Endothelial cell of umbilical vein (primary cell): ENCODE measurements around the gene SHISA5. TPM values are rescaled to one million over a fixed set of nuclear protein-coding genes. Genes with fewer than 3 reads are reported as not detected.
A peak's percentile ranks its signal among the peaks of the same experiment; 100 is the strongest.

Source experiments
- BruUV-seq: library from RNA; stranded (reverse); fragments of 400-500 nt; replicated peaks from 2 replicates; lab custom pipeline; 2021; lab: Mats Ljungman, UMichigan
- CTCF ChIA-PET: fragments of 300-600, 350-600 bp; sonication (Branson Sonifier 250); formaldehyde crosslinking; loops from one replicate; lab custom pipeline; 2021; ENCODE audit warnings: antibody characterized with exemption, inconsistent platforms; lab: Charles Lee
- POLR2A ChIA-PET: fragments of 300-600, 350-600 bp; sonication (Branson Sonifier 250); formaldehyde crosslinking; loops from one replicate; lab custom pipeline; 2021; ENCODE audit warnings: antibody characterized with exemption, inconsistent platforms; lab: Charles Lee
- DNase-seq: peaks from one replicate; pipeline ENCODE4 v3.0.0-alpha.2; 2011; ENCODE audit warnings: low read depth, low spot score
- FAIRE-seq: peaks from 2 replicates; lab custom pipeline; 2011; peaks lifted over from hg19 to GRCh38; lab: Jason Lieb, UNC
- H2AFZ ChIP-seq: 2 replicates; pipeline ENCODE4 v1.6.0; 2012; ENCODE audit warnings: low read depth, low read length, control low read depth, inconsistent platforms
- H3K27ac ChIP-seq: 2 replicates; pipeline ENCODE4 v1.5.1; 2011; ENCODE audit warnings: low read depth, mild to moderate bottlenecking, control low read depth, low read length, moderate library complexity; ENCODE audit not compliant: insufficient read depth
- H3K27me3 ChIP-seq, 2 experiments: 2 replicates each; pipeline versions ENCODE4 v1.6.0 to v1.6.1; 2011; ENCODE audit warnings: low read length in 2 of 2, mixed read lengths in 1 of 2; ENCODE audit not compliant: control insufficient read depth in 2 of 2, insufficient read depth in 2 of 2
- H3K36me3 ChIP-seq, 2 experiments: 2 replicates in 1 of 2; 3 replicates in 1 of 2; pipeline ENCODE4 v1.5.1; 2011; ENCODE audit warnings: low read length in 2 of 2, mild to moderate bottlenecking in 1 of 2, moderate library complexity in 1 of 2; ENCODE audit not compliant: control insufficient read depth in 2 of 2, insufficient read depth in 2 of 2; ENCODE audit errors: extremely low read depth in 1 of 2
- H3K4me1 ChIP-seq: 3 replicates; pipeline ENCODE4 v1.5.1; 2011; ENCODE audit warnings: mild to moderate bottlenecking, low read length; ENCODE audit not compliant: control insufficient read depth, insufficient read depth; ENCODE audit errors: extremely low read depth
- H3K4me2 ChIP-seq: 2 replicates; pipeline ENCODE4 v1.6.1; 2011; ENCODE audit warnings: low read length, control low read depth, mixed read lengths; ENCODE audit not compliant: insufficient read depth
- H3K4me3 ChIP-seq, 3 experiments: fragments of 200-600 bp in 1 of 3; sonication (generic), shearing (Covaris generic) in 1 of 3; replicated peaks in 1 of 3; 2 replicates each; pipeline ENCODE4 v1.5.1; 2011 to 2016; ENCODE audit warnings: control low read depth in 3 of 3, low read length in 3 of 3, mild to moderate bottlenecking in 2 of 3, inconsistent platforms in 1 of 3, low read depth in 1 of 3, moderate library complexity in 1 of 3; ENCODE audit not compliant: insufficient read depth in 1 of 3
- H3K79me2 ChIP-seq: 2 replicates; pipeline ENCODE4 v1.6.0; 2012; ENCODE audit warnings: low read length, inconsistent platforms; ENCODE audit not compliant: control insufficient read depth, insufficient read depth
- H3K9ac ChIP-seq: replicated peaks from 2 replicates; pipeline ENCODE3; 2011; ENCODE audit warnings: low read length, control low read depth; ENCODE audit not compliant: insufficient read depth; ENCODE audit errors: extremely low read depth
- H3K9me1 ChIP-seq: replicated peaks from 3 replicates; pipeline ENCODE4 v1.6.0; 2011; ENCODE audit warnings: mild to moderate bottlenecking, low read length; ENCODE audit not compliant: control insufficient read depth, insufficient read depth; ENCODE audit errors: extremely low read depth
- H3K9me3 ChIP-seq: replicated peaks from 2 replicates; pipeline ENCODE4 v1.5.1; 2012; ENCODE audit warnings: low read length, inconsistent platforms; ENCODE audit not compliant: control insufficient read depth, insufficient read depth
- H4K20me1 ChIP-seq: replicated peaks from 2 replicates; pipeline ENCODE3; 2011; ENCODE audit warnings: mild to moderate bottlenecking, low read length; ENCODE audit not compliant: control insufficient read depth, insufficient read depth; ENCODE audit errors: extremely low read depth
- EZH2 ChIP-seq: IDR thresholded peaks from 2 replicates; pipeline ENCODE4 v1.6.1; 2012; ENCODE audit warnings: borderline replicate concordance, low read depth, mild to moderate bottlenecking, moderate library complexity, low read length, inconsistent platforms; ENCODE audit not compliant: severe bottlenecking
- FOS ChIP-seq: IDR thresholded peaks from 2 replicates; pipeline ENCODE4 v1.6.1; 2011; ENCODE audit warnings: mild to moderate bottlenecking, low read length, moderate library complexity, borderline replicate concordance; ENCODE audit not compliant: insufficient read depth
- GATA2 ChIP-seq: IDR thresholded peaks from 2 replicates; pipeline ENCODE4 v1.7.0; 2011; ENCODE audit warnings: low read depth, mild to moderate bottlenecking, moderate library complexity, mixed read lengths, low read length; ENCODE audit not compliant: insufficient read length, insufficient read depth
- JUN ChIP-seq: IDR thresholded peaks from 2 replicates; pipeline ENCODE4 v1.6.1; 2011; ENCODE audit warnings: borderline replicate concordance, low read depth; ENCODE audit not compliant: insufficient read length, insufficient read depth
- MYC ChIP-seq: IDR thresholded peaks from one replicate; pipeline ENCODE4 v1.6.1; 2011; ENCODE audit warnings: mild to moderate bottlenecking, low read depth, low read length
- POLR2A ChIP-seq: IDR thresholded peaks from 2 replicates; pipeline ENCODE4 v1.6.1; 2012; ENCODE audit warnings: low read depth, mild to moderate bottlenecking, control low read depth, low read length
- POLR2AphosphoS5 ChIP-seq: IDR thresholded peaks from 2 replicates; pipeline ENCODE4 v1.6.1; 2012; ENCODE audit warnings: low read depth, mild to moderate bottlenecking, control low read depth, low read length, moderate library complexity; ENCODE audit not compliant: insufficient read depth
- dilution Hi-C: fragments of 300-500 bp; cut with MboI; formaldehyde crosslinking; loops from one replicate; pipeline ENCODE4 v1.15.0; 2019; ENCODE audit warnings: low sequenced_read_pairs; ENCODE audit not compliant: extremely low pct_ligation_motif_present
- intact Hi-C: fragments of 100-400 bp; cut with micrococcal nuclease; formaldehyde crosslinking; loops from one replicate; pipeline ENCODE4 v1.10.0; 2022
- polyA plus RNA-seq, 4 experiments: library from polyadenylated mRNA; depleted of rRNA in 3 of 4; stranded (reverse) in 3 of 4; unstranded in 1 of 4; fragments of >200 nt; gene quantifications; 2 replicates each; pipeline versions ENCODE4 v1.2.1 to v1.2.3, GENCODE V29; 2011 to 2012; ENCODE audit warnings: missing spikeins in 1 of 4
- total RNA-seq: library from RNA; stranded (reverse); gene quantifications from 2 replicates; pipeline ENCODE4 v1.2.3, GENCODE V29; 2021
- TF ChIP-seq, protein P1 (sequence below): IDR thresholded peaks from 2 replicates; pipeline ENCODE4 v1.6.1; 2011; ENCODE audit not compliant: insufficient read depth, insufficient read length
- TF ChIP-seq, protein P2 (sequence below), 2 donors: IDR thresholded peaks; 1 replicate in 1 of 2; 2 replicates in 1 of 2; pipeline ENCODE4 v1.5.1; 2011; ENCODE audit warnings: low read length in 2 of 2, mild to moderate bottlenecking in 2 of 2, moderate library complexity in 2 of 2, control low read depth in 1 of 2, inconsistent platforms in 1 of 2, low read depth in 1 of 2; ENCODE audit not compliant: insufficient read depth in 1 of 2; ENCODE audit errors: extremely low read depth in 1 of 2

SHISA5 gene
- total and polyA plus RNA-seq, 2 donors (not counting 3 experiments of a cell fraction or from before 2014, with no cell fraction given): 205 to 320 TPM

DNA sequence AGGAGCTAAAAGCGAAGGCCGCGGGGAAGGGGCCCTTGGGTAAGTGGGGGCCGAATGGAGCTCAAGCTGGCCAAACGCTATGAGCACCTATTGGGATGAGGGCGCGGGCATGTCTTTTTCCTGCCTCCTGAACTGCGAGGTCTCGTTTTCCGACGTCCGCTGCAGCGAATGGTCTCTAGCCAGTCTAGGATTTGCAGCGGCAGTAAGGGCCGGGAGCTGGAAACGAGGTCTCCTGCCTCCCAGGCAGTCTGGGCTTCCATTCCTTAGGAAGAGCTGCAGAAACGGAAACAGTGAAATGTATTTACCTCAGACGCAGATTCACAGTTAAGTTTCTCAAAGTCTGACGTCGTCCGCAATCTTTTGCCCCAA, 63.4 kb downstream of the SHISA5 start:
- no TSS peak for BruUV-seq
- H3K9me3 ChIP-seq: no peaks in the 10 kb centered on the region
- FAIRE-seq (peak; percentile 67), DNase-seq (peak; percentile 55)
- peak overlapping the region; percentile 89 for H3K9ac ChIP-seq
- intact Hi-C loops: loop anchor here (1.0 to 2.0 kb wide), 3 partner anchors 25 to 108 kb away; partner anchors contain the start of gene SHISA5
- H2AFZ ChIP-seq: no peak overlapping the region
- H3K27ac ChIP-seq: peak overlapping the region; percentile 79
- H3K9me1 ChIP-seq: no peaks in the 10 kb centered on the region
- dilution Hi-C loops: no loop called here
- CTCF ChIA-PET: interaction anchor here (0.7 to 2.3 kb wide), 11 partner anchors 8 to 246 kb away, joined by 3 to 35 read pairs (median 5); no protein-coding TSS in a partner anchor
- peaks cover 16% of the 10 kb centered on the region for H3K4me1 ChIP-seq
- POLR2A ChIA-PET: interaction anchor here (1.1 kb wide), 1 partner anchor 12 kb away, joined by 5 read pairs; no protein-coding TSS in a partner anchor
- peak overlapping the region; percentile 73 to 91 (median 77) for H3K4me3 ChIP-seq
- no peak for TF ChIP-seq GATA2
- no peak for TF ChIP-seq EZH2
- TF ChIP-seq, protein P1, sequence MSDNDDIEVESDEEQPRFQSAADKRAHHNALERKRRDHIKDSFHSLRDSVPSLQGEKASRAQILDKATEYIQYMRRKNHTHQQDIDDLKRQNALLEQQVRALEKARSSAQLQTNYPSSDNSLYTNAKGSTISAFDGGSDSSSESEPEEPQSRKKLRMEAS: no peak
- TF ChIP-seq POLR2AphosphoS5: no peak
- no peak for TF ChIP-seq FOS
- no peak for TF ChIP-seq JUN
- TF ChIP-seq POLR2A: no peak
- TF ChIP-seq, protein P2, sequence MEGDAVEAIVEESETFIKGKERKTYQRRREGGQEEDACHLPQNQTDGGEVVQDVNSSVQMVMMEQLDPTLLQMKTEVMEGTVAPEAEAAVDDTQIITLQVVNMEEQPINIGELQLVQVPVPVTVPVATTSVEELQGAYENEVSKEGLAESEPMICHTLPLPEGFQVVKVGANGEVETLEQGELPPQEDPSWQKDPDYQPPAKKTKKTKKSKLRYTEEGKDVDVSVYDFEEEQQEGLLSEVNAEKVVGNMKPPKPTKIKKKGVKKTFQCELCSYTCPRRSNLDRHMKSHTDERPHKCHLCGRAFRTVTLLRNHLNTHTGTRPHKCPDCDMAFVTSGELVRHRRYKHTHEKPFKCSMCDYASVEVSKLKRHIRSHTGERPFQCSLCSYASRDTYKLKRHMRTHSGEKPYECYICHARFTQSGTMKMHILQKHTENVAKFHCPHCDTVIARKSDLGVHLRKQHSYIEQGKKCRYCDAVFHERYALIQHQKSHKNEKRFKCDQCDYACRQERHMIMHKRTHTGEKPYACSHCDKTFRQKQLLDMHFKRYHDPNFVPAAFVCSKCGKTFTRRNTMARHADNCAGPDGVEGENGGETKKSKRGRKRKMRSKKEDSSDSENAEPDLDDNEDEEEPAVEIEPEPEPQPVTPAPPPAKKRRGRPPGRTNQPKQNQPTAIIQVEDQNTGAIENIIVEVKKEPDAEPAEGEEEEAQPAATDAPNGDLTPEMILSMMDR (IDR thresholded peaks at IDR 0.05; ENCODE audit: extremely low read depth in 1 of 2, insufficient read depth in 1 of 2, low read depth in 1 of 2, low read length in 2 of 2): no peak
- no peak for TF ChIP-seq MYC
- H3K4me2 ChIP-seq: peak overlapping the region; percentile 78
- peaks cover 26% of the 10 kb centered on the region for H3K79me2 ChIP-seq
- H3K27me3 ChIP-seq: no peaks in the 10 kb centered on the region
- H4K20me1 ChIP-seq: no peaks in the 10 kb centered on the region
- H3K36me3 ChIP-seq: peaks cover 8% of the 10 kb centered on the region in 2 experiments
